GM12801 (cell line): ENCODE data around the gene SLC22A14.

Experiments
- CTCF ChIP-seq: IDR thresholded peaks from one replicate; pipeline ENCODE4 v1.5.1; 2011; ENCODE audit warnings: control low read depth; ENCODE audit not compliant: insufficient read length; ENCODE audit errors: extremely low read depth

Gene SLC22A14

DNA sequence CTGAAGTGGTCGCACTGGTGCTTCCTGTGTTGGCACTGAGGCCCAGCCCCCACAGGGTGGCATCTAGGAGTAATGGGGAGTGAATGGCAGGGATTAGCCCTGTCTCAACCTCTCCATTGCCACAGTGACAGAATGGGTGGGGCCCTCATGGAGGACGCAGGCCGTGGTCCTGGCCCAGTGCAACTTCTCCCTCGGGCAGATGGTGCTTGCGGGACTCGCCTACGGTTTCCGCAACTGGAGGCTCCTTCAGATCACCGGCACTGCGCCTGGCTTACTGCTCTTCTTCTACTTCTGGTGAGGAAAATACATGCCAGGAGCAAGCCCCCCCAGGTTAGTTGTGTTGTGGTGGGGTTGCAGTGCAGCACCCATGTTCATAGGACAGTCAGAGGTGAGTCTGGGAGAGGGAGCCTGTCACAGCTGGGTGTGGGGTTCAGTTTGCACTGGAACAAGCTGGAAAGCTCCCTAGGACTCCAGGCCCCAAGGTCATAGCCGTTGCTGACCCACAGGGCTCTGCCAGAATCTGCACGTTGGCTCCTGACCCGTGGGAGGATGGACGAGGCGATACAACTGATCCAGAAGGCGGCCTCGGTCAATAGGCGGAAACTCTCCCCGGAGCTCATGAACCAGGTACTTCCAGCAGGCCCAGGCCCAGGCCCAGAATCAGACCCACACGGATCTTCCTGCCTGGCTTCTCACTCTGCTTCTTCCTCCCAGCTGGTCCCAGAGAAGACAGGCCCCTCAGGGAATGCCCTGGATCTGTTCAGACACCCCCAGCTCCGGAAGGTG, 7.0 kb upstream of the SLC22A14 start:
- TF ChIP-seq CTCF = no peak

DNA sequence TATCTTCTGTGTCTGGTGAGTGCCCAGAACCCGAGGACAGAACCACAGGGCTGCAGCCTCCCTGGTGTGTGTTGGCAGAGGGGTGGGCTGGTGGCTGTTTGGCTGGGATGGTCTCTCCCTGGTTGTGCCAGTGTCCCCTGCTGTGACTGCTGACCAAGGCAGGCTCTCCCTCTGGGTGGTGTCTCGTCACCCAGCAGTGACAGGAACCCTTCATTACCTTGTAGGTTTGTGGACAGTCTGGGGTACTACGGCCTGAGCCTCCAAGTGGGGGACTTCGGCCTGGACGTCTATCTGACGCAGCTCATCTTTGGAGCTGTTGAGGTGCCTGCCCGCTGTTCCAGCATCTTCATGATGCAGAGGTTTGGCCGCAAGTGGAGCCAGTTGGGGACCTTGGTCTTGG, 6.4 kb upstream of the SLC22A14 start:
- no peak for TF ChIP-seq CTCF

- TF ChIP-seq CTCF = no peak
Observed at GRCh38 chr3:38276081-38276916, 5.8 kb upstream of the SLC22A14 start.

DNA sequence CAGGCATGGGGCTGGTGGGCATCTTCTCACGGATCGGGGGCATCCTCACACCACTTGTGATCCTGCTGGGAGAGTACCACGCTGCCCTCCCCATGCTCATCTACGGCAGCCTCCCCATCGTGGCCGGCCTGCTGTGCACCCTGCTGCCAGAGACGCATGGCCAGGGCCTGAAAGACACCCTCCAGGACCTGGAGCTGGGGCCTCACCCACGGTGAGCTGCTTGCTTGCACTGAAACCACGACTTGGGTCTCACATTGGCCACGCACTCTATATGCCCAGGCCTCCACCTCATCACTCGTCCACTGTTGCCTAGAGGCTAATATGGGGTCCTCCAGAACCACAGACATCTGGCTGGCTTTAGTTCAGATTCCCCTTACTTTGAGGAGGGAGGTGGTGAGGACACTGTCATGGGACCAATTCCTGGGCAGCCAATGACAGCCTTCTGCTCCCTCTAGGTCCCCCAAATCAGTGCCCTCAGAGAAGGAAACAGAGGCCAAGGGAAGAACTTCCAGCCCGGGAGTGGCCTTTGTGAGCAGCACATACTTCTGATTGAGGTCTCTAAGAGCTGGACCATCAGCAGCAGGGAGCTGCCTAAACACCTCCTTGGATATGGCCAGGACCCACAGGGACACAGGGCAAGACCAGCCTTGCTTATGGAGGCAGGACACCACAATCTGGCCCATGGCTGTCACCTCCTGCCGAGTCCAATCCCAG, 5.0 kb upstream of the SLC22A14 start:
- no peak for TF ChIP-seq CTCF

DNA sequence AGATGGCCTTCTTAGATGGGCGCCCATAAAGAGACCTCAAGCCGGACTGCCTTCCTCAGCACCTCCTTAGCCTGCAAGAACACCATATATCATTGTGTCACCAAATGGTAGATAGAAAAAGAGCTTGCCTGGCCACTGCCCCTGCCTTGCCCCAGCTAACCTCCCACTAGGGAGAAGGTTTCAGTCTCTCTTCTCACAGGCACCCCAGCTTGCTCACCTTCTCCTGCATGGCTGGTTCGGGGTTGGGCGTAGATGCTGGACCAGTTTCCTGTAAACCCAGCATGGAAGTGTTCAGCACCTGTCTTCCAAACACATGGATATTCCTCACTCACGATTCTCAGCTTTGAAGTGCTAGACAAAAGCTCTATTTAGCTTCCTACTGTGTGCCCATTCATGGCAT, 3.3 kb upstream of the SLC22A14 start:
- TF ChIP-seq CTCF = no peak

DNA sequence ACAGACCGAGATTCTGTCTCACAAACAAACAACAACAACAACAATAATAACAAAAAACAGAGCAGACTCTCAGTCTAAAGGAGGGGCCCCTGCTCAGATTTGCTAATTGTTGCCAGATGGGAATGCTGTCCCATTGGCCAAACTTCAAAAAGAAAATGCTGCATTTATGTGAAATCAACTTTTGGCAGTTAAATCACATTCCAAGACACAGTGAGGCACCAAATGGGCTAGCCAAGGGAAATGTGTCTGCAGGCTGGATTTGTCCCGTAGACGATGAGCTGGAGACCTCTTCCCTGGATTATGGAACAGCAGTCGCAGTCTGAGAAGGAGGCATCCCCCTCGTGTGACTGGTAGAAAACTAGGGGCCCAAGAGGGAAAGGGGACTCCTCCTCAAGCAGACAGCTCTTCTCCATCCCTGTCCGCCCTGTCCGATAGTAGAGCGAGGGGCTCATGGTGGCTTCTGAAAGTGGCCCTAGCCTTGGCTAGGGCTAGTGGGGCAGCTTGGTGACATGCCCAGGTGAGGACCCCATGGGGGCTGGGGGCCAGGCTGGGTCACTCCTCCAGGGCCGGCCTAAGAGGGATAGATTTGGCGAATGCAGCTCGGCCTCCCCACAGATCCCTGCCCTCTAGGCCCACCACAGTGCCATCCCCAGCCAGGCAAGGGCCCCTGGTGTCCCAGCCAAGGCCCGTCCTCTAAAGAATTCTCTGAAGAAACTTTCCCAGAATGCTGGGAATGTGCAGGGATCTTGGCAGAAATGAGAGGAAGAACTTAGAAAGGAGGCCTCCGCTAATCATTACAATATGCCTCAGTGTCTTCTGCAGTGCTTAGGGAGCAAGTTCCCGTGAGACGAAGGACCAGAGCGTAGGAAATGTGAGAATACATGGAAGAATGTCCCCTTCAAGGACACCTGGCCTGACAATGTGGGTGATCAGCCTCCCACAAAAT, 2.0 kb downstream of the SLC22A14 start:
- TF ChIP-seq CTCF = no peak
